ENCODE data around the gene SLC22A17. TPM values are rescaled to one million over a fixed set of nuclear protein-coding genes. Genes with fewer than 3 reads are reported as not detected.

The SLC22A17 gene
- total and polyA plus RNA-seq, 4 donors = 1.1 to 14.6 (median 2.6) TPM

- Histone ChIP-seq H3K9ac (ENCODE audit: low read depth in 1 of 2, low read length in 2 of 2) (no peak overlapping the region), H3K4me1 (ENCODE audit: control insufficient read depth in 4 of 4, insufficient read depth in 4 of 4, low read length in 3 of 4) (no peaks in the 10 kb centered on the region), H3K9me3 (ENCODE audit: control insufficient read depth in 4 of 4, low read length in 3 of 4) (no peaks in the 10 kb centered on the region), H3K27ac (ENCODE audit: low read depth in 1 of 2, low read length in 2 of 2) (no peak overlapping the region), H3K36me3 (ENCODE audit: control insufficient read depth in 4 of 4, insufficient read depth in 3 of 4, low read depth in 1 of 4, low read length in 3 of 4) (no peaks in the 10 kb centered on the region), H3K27me3 (ENCODE audit: control insufficient read depth in 4 of 4, insufficient read depth in 4 of 4, low read length in 3 of 4) (no peaks in the 10 kb centered on the region), H3K4me3 (ENCODE audit: low read depth in 1 of 3, low read length in 3 of 3) (no peak overlapping the region)
- no peak for DNase-seq (ENCODE audit: low spot score)
- 89% methylated on average over 6 of the region's 6 CpGs for WGBS
- TF ChIP-seq REST (IDR thresholded peaks at IDR 0.05) (no peak), HNF4G (IDR thresholded peaks at IDR 0.05) (no peak), FOXA1 (IDR thresholded peaks at IDR 0.05) (no peak), TAF1 (conservative IDR thresholded peaks at IDR 0.05) (no peak), NR2F2 (IDR thresholded peaks at IDR 0.05) (no peak), EGR1 (IDR thresholded peaks at IDR 0.05; ENCODE audit: low read depth in 2 of 2) (no peak)
These were observed 46.9 kb upstream of the SLC22A17 start for GRCh38 chr14:23399591-23399990.

GRCh38 chr14:23399136-23399535 is 46.4 kb upstream of the SLC22A17 start:
- DNase-seq (ENCODE audit: low spot score) = no peak

More at GRCh38 chr14:23399136-23399535, 46.4 kb upstream of the SLC22A17 start:
- Histone ChIP-seq H3K4me3 (ENCODE audit: low read depth in 1 of 3, low read length in 3 of 3) (no peak overlapping the region), H3K4me1 (ENCODE audit: control insufficient read depth in 4 of 4, insufficient read depth in 4 of 4, low read length in 3 of 4) (no peaks in the 10 kb centered on the region), H3K27ac (ENCODE audit: low read depth in 1 of 2, low read length in 2 of 2) (no peak overlapping the region), H3K9ac (ENCODE audit: low read depth in 1 of 2, low read length in 2 of 2) (no peak overlapping the region), H3K36me3 (ENCODE audit: control insufficient read depth in 4 of 4, insufficient read depth in 3 of 4, low read depth in 1 of 4, low read length in 3 of 4) (no peaks in the 10 kb centered on the region), H3K9me3 (ENCODE audit: control insufficient read depth in 4 of 4, low read length in 3 of 4) (no peaks in the 10 kb centered on the region), H3K27me3 (ENCODE audit: control insufficient read depth in 4 of 4, insufficient read depth in 4 of 4, low read length in 3 of 4) (no peaks in the 10 kb centered on the region)
- TF ChIP-seq HNF4G (IDR thresholded peaks at IDR 0.05) (no peak), ATF3 (IDR thresholded peaks at IDR 0.05) (no peak), ZBTB33 (IDR thresholded peaks at IDR 0.05) (no peak), CTCF (IDR thresholded peaks at IDR 0.05; ENCODE audit: low read depth, low read length, missing input control) (no peak), NR2F2 (IDR thresholded peaks at IDR 0.05) (no peak), TAF1 (conservative IDR thresholded peaks at IDR 0.05) (no peak), FOXA1 (IDR thresholded peaks at IDR 0.05) (no peak)
- 92% methylated on average over 3 of the region's 3 CpGs for WGBS
